Astrocyte of the spinal cord (primary cell): ENCODE data around the gene TMEM11.

Experiments used
- DNase-seq: peaks from one replicate; pipeline ENCODE4 v3.0.0; 2011; ENCODE audit warnings: low read depth, low spot score
- H3K4me3 ChIP-seq: 2 replicates; pipeline ENCODE4 v1.5.1; 2011; ENCODE audit warnings: low read depth, mild to moderate bottlenecking, low read length, moderate library complexity
- in situ Hi-C: cut with HindIII; loops from 2 replicates; pipeline ENCODE4 v1.10.0; 2017; ENCODE audit warnings: low sequenced_read_pairs
- TF ChIP-seq, protein P1 (sequence below): IDR thresholded peaks from 2 replicates; pipeline ENCODE4 v1.5.1; 2012; ENCODE audit warnings: low read depth, mild to moderate bottlenecking, low read length, inconsistent platforms

TMEM11 gene

DNA sequence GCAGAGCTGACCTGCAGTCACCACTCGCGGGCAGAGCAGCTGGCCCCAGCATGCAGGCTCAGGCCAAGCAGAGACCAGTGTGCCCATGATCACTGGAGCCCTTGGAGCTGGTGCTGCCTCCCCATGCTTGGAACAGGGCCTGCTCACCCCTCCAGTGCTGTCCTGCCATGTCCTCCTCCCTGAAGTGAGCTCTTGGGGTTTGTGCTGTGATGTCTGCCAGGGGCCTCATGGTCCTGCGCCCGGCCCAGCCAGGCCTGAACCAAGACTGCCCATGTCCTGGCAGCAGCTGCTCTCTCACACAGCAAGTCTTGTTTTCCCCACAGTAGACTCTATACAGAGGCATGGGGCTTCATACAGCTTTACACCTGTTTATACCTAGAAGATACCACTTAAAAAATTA is 24.6 kb downstream of the TMEM11 start:
- TF ChIP-seq, protein P1, sequence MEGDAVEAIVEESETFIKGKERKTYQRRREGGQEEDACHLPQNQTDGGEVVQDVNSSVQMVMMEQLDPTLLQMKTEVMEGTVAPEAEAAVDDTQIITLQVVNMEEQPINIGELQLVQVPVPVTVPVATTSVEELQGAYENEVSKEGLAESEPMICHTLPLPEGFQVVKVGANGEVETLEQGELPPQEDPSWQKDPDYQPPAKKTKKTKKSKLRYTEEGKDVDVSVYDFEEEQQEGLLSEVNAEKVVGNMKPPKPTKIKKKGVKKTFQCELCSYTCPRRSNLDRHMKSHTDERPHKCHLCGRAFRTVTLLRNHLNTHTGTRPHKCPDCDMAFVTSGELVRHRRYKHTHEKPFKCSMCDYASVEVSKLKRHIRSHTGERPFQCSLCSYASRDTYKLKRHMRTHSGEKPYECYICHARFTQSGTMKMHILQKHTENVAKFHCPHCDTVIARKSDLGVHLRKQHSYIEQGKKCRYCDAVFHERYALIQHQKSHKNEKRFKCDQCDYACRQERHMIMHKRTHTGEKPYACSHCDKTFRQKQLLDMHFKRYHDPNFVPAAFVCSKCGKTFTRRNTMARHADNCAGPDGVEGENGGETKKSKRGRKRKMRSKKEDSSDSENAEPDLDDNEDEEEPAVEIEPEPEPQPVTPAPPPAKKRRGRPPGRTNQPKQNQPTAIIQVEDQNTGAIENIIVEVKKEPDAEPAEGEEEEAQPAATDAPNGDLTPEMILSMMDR, result no peak
- in situ Hi-C loops, result no loop called here
- no peak overlapping the region for H3K4me3 ChIP-seq
- no peak for DNase-seq

DNA sequence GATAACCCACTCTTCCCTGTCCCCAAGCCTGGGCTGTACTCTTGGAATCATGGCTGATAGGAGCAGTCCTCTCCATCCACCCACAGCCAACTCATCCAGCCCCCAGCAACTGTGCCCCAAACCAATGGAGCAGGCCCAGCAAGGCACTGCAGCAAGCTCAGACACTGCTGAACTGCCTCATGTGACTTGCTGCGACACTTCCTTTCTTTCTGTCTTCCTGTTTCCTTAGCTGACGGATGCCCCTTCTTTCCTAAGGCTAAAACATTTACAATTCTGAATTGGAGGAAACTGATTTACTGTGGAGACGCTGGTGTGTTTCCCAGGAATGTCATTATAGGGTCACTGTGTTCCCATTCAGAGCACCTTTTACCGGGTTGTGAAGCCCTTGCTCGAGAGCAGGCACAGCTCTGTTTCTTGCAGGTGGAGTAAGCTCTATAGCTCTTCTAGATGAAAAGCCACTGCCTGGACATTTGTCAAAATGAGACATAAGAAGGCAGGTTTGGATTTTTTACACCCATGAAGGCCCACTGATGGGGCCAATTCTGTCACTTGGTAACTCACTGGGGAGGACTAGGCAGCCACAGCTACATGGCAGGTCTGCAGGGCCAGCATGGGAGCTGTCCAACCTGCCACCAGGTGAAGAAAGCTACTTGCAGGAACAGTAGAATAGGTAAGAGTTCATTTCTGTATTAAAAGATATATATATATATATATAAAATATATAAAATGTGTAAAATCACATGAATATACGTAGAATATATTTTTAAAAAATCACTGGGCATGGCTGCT is 27.4 kb downstream of the TMEM11 start:
- in situ Hi-C loops, result no loop called here
- H3K4me3 ChIP-seq, result no peak overlapping the region
- DNase-seq, result no peak
- TF ChIP-seq, protein P1, result no peak

DNA sequence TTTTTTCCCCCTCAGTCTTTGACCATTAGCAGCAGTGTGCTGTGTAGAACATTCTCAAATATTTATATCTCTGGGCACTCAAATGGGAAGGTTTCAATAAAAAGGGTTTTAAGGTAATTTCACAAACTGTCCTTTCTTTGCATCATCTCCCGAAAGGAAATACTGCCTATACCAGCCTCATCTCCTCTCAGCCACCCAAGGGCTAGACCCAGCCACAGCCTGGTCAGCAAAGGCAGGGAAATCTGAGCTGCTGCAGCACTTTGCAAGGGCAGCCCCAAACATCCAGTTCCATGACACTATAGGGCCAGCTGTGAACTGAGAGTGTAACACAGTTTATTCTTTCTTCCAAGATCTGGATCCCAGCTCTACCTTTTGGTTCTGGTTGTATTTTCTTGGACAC is 28.9 kb downstream of the TMEM11 start:
- TF ChIP-seq, protein P1, result no peak
- no peak for DNase-seq
- in situ Hi-C loops, result no loop called here

DNA sequence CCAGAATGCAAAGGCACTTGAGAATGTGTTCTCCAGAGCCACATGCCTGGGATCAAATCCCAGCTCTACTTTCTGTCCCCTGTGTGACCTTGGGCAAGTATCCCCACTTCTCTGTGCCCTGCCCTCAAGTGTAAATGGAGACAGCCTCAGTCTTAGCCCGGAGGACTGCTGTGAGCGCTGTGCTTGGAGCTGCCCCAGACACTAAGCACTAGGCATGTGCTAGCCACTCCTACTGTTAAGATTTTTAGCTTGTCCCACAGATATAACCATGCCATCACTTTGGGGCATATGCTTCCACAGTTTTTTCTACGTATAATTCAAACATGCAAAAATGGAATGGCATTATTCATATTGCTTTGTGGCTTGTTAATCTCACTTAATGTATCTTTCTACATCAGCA is 29.4 kb downstream of the TMEM11 start:
- in situ Hi-C loops, result no loop called here
- TF ChIP-seq, protein P1, result no peak
- H3K4me3 ChIP-seq, result no peak overlapping the region
- no peak for DNase-seq

More for the DNA sequence above, 28.9 kb downstream of the TMEM11 start:
- no peak overlapping the region for H3K4me3 ChIP-seq

DNA sequence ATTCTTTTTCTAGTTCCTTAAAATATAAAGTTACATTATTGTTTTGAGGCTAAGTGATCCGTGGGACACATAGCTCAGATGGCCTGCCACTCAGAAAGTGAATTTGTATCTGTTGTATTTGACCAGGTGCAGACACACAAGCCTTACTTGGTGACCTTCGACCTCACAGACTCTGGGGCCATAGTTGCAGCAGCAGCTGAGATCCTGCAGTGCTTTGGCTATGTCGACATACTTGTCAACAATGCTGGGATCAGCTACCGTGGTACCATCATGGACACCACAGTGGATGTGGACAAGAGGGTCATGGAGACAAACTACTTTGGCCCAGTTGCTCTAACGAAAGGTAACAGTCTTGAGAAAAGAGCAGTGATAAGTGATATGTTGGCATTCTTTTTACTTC is 30.5 kb downstream of the TMEM11 start:
- no peak overlapping the region for H3K4me3 ChIP-seq
- no peak for DNase-seq
- in situ Hi-C loops, result no loop called here
- TF ChIP-seq, protein P1, result no peak

DNA sequence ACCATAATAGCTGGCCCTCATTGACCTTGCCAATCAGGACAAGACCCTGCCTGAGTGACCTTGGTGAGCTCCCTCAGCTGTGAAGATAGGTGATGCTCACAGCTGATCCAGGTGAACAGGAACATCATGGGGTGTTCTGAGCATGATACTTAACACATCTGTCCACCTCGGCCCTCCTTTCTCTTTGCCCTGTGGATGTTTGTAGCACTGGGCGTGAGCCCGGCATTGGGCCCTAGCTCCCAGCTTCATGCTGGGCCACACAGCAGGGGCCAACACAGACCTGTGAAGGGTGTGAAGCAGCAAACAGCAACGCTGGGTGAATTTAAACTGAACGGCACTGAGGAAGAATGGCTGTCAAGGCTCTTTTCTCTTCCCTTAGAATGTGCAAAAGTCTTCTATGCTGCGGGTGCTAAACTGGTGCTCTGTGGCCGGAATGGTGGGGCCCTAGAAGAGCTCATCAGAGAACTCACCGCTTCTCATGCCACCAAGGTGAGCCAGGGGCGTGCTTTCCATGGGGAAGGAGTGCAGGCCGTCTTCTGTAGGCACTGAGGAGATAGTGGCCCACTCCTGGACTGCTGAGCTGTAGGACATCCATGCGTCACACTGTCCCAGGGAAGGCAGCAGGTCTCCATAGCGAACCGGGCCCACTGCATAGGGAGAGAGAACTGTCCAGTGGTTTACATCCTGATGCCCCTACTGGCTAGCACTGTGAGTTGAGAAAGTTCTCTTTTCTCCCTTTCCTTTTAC is 35.9 kb downstream of the TMEM11 start:
- no peak overlapping the region for H3K4me3 ChIP-seq
- TF ChIP-seq, protein P1, result no peak
- in situ Hi-C loops, result no loop called here
- DNase-seq, result no peak
